DOHH2 (cell line): ENCODE measurements around the gene FXN.

ENCODE experiments used
- EZH2phosphoT487 ChIP-seq: fragments of 200-600 bp; sonication (generic); IDR thresholded peaks from 2 replicates; pipeline ENCODE4 v1.6.1; 2017; ENCODE audit warnings: borderline replicate concordance, mild to moderate bottlenecking, antibody characterized with exemption, low read length, moderate library complexity, mixed read lengths
- TF ChIP-seq, protein P1 (sequence below): fragments of 200-600 bp; sonication (generic); IDR thresholded peaks from one replicate; pipeline ENCODE4 v1.5.1; 2014; ENCODE audit warnings: antibody characterized with exemption, mild to moderate bottlenecking, low read depth, low read length; ENCODE audit not compliant: poor library complexity, severe bottlenecking

DNA sequence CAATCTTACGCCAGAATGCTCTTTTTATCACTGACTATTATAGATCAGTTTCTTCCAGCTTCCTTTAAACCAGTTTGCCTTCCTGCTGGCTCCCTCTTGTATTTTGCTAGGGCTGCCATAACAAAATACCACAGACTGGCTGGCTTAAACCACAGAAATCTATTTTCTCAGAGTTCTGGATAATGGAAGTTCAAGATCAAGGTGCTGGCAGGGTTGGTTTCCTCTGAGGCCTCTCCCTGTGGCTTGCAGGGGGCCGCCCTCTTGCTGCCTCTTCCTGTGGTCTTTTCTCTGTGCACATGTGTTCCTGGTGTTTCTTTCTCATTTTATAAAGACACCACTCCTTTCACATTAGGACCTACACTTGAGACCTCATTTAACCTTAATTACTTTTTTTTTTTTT, 6.8 kb upstream of the FXN start:
- TF ChIP-seq, protein P1, sequence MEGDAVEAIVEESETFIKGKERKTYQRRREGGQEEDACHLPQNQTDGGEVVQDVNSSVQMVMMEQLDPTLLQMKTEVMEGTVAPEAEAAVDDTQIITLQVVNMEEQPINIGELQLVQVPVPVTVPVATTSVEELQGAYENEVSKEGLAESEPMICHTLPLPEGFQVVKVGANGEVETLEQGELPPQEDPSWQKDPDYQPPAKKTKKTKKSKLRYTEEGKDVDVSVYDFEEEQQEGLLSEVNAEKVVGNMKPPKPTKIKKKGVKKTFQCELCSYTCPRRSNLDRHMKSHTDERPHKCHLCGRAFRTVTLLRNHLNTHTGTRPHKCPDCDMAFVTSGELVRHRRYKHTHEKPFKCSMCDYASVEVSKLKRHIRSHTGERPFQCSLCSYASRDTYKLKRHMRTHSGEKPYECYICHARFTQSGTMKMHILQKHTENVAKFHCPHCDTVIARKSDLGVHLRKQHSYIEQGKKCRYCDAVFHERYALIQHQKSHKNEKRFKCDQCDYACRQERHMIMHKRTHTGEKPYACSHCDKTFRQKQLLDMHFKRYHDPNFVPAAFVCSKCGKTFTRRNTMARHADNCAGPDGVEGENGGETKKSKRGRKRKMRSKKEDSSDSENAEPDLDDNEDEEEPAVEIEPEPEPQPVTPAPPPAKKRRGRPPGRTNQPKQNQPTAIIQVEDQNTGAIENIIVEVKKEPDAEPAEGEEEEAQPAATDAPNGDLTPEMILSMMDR: no peak
- TF ChIP-seq EZH2phosphoT487: no peak
